Suppressor macrophage treated with lipopolysaccharide for 4 hours (primary cell): ENCODE data around the gene GPSM3.
"Not testable (repeated sequence)": the region's sequence is repeated elsewhere in the genome, so short reads cannot be mapped to it uniquely, and the experiment has no call there.

ENCODE experiments used
- DNase-seq: peaks from one replicate; pipeline ENCODE4 v3.0.0-alpha.2; 2020

Gene GPSM3, protein sequence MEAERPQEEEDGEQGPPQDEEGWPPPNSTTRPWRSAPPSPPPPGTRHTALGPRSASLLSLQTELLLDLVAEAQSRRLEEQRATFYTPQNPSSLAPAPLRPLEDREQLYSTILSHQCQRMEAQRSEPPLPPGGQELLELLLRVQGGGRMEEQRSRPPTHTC

DNA sequence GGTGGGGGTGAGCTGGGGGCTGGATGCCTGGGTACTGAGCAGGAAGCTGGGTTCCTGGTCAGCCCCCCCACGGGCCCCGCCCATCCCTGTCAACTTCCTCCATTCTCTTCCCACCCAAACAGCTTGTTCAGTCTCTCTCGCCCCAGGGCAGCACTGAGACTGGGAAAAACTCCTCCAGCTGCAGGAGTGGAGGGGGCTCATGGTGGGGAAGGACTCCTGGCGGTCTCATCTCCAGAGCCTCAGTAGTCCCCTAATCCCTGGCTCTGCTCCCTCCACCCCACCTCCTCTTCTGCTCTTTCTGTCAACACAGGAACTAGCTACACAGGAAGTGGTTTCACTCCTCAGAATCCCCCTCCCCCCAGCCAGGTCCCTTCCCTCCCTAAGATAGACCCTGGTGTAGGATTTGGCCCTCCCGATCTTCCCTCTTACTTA is at the start of gene GPSM3:
GPSM3 (minus strand) TSS at position 36 of the 432 bp plus-strand sequence. CDS start 130 bp downstream, outside the sequence.
- peak; percentile 58 for DNase-seq

DNA sequence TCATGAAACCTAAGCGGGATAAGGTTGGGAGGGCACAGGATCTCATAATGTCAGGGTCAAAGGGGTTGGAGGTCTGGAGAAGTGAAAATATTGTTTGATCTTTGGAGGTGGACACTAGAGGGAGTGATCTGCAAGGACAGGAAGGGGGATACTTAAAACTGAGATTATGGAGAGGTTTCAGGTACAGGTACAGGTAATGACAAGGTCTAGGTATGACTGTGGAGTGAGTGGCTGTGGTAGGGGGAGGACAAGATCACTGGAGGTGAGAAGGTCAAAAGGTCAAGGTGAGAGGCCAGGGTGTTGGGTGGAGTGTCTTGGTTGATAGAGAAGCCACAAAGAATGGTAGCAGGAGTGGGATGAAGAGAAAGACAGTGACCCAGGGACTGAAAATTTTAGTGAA is 48.2 kb upstream of the GPSM3 start:
- no peak for DNase-seq

DNA sequence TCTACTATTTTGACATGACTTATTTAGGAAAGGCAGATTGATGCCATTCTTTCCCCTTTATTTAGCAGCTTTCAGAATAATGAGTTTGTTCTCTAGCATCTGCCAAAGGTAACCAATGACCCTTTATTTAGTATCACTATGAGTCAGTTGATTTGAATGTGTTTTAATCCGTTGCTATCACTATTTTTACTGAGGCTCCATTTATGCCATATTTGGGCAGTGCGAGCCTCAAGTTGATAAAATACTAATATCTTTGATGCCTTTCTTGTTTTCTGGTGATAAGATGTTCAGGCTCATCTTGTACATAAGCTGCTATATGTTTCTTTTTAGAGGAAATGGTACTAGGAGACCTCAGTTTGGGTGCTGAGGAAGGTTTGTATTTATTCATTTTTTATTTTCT is 47.0 kb upstream of the GPSM3 start:
- no peak for DNase-seq

DNA sequence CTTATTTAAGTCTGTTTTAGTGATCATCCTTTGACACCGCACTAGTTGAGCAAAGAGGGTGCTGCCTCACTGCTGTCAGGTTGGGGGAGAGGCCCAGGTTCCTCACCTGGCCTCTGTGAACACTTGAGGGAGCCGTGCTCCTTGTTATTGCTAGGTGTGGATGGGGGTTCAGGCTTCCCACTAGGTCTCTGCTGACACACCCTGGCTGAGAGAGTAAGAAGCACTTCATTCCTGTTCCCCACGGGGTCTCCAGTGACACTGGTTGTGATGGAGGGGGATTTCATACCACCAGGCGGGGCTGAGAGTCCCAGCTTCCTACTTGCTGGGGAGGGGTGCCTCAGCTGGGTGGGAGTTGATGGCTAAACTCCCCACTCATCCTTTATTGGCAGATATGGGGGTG is 42.5 kb upstream of the GPSM3 start:
- DNase-seq = no peak

DNA sequence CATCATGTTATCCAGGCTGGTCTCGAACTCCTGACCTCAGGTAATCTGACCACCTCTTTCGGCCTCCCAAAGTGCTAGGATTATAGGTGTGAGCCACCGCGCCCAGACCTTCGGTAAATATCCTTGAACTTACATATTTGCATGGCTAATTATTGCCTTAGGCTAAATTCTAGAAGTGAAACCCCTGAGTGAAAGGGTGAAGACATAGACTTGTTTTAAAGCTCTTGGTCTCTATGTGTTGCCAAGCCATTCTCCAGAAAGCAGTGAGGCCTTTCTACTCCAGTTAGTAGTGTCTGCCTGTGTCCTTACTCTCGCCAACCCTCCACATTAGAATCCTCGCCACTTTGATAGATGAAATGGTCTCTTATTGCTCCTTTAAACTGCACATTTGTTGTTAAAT is 34.0 kb upstream of the GPSM3 start:
- no peak for DNase-seq

DNA sequence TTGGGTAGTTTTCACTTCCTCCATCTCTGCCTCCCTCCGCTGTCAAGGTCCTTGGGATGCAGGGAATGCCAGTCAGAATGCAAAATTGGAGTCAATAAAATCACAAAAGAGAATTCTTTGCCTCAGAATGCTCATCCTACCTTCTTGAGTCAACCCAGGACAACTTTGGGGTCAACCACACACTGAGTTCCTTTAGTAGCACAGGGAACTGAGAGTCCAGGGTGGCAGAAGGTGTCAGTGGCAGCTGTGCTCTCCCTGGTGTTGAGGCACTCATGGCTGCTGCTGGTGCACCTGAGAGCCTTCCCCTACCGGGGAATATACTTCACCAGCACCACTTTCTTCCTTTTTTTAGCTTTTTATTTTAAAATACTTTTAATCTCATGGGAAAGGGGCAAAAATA is 32.3 kb upstream of the GPSM3 start:
- no peak for DNase-seq

DNA sequence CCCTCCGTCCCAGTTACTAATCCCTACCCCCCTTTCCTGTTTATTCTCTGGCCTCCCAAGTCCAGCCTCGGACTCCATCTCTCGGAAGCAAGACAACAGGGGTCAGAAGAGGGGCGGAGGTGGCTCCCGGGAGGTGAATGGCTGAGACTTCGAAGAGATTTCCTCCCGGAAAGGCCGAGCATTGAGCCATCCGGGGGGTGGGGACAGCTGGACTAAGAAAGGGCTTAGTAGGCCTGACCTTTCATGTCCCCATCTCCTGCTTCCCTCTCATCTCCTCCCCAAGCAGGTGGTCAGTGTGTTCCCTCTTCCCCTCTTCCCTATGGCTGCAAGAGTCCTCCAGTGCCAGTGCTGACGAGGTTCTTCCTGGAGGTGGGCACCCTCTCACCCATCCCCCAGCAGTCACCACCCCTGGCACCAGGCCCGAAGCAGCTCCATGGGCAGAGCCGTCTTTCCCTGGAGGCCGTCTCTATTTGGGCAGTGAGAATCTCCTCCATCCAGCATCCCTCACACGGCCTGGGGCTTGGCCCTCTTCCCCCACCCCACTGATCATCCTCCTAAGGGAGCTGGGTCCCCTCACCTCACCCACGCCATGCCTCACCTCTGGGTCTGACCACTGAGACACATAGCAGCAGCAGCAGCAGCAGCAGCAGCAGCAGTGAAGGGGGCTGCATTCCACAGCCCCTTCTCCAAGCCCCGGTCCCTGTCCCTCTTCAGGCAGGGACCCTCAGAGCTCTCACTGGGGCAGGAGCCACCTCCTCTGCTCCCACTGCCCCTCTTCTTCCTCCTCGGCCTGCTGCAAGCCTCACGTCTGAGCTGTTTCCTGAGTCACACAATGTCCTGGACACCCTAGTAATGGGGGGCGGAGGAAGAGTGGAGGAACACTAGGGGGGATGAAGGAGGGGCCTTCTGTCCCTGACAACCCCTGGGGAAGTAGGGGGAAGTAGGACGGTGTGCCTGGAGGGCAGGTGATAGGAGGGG is 31.1 kb upstream of the GPSM3 start, which contains the start of gene NOTCH4:
NOTCH4 (minus strand) TSS at position 810 of the 978 bp plus-strand sequence; CDS start at position 671, 139 bp downstream.
- DNase-seq = no peak

DNA sequence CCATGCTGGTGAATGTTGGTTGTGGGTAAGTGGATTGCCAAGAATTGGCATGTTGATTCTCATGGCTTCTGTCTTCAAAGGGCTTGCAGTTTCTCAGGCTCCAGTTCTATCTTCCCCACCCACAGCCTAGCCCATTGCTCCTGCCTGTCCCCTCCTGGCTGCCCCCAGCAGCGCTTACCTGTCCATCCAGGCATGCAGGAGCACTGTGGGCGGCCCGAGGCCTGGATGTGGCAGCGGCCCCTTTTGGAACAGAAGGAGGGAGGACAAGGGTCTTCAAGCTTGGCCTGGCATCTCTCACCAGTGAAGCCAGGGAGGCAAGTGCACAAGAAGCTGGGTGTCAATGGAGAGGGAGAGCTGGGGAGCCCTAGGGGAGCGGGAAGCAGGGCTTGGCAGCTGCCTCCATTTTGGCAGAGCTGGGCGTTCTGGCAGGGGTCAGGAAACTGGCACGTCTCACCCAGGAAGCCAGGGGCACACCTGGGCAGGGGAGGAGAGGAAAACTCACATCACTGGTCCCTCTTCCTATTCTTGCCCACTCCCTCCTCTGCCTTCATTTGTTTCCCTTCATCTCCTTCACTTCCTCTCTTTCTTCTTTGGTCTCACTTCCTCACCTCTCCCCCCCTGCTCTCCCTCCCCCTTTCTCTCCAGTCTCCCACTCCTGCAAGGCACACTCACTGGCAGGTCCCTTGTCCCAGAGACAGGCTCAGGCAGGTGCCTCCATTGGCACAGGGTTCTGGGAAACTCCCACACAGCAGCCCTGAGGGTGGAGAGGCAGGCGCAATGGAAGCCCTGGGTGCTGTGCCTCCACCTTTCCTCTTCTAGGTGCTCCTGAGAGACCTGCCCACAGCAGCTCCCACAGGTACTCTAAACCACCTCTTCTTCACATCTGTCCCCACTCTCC is 30.1 kb upstream of the GPSM3 start:
- no peak for DNase-seq

DNA sequence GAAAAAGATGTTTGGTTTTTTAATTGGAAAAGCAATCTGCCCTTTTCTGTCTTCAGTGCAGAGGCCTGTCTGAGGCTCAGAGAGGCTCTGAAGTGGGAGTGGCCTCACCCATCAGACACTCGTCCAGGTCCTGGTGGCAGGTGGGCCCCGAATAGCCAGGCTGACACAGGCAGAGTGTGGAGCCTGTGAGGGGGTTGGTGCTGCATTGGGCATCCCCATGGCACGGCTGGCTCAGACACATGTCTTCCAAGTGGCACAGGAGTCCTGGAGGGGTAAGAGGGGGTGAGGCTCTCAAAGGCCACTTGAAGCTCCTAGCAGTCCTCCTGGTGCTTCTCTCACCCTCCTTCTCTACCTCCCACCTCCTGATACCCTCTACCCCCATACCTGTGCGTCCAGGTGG is 27.6 kb upstream of the GPSM3 start:
- no peak for DNase-seq

DNA sequence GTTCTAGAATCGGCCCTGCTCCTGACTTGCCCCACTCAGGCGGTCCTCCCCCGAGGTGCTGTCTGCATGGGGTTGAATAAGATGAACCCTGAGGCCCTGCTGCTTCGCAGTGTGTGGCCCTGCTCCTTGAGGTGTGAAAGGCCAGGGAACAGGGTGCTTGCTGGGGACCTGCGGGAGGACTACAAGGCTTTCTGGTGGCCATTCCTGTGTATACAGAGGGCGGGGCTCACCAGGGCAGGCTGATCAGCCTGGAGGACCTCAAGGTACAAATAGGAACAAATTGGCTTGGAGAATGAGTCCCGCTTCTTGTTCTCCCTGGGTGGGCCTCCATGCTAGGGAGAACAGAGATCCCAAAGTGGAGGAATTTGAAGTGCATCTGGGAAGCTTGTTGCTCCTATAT is 25.7 kb upstream of the GPSM3 start:
- DNase-seq = no peak

DNA sequence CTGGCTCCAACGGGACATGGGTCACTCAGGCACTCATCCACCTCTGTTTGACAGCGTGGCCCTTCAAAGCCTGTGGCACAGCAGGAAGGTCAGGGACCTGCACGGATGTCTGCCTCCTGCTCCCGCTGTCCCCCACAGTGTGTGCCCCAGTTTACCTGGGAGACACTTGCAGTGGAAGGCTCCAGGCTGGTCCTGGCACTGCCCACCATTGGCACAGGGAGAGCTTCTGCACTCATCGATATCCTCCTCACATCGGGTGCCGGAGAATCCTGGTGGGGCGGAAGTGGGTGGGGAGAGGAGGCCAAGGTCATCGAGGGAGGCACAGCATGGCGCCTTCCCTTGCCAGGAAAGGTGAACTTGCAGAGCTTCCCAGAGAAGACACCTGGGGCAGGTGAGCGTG is 24.6 kb upstream of the GPSM3 start:
- no peak for DNase-seq

DNA sequence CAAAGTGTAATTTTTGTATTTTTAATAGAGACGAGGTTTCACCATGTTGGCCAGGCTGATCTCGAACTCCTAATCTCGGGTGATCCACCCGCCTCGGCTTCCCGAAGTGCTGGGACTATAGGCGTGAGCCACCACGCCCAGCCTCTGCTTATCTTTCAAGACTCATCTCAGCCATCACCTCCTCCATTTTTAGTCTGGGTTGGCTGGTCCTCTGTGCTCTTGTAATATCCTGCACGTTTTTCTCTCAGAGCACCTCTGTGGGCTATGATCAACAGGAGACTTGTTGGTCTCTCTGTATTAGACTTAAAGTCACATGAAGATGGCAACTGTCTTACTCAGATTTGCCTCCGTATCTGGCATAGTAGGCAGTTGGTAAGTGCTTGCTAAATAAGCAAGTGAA is 23.8 kb upstream of the GPSM3 start:
- no peak for DNase-seq

DNA sequence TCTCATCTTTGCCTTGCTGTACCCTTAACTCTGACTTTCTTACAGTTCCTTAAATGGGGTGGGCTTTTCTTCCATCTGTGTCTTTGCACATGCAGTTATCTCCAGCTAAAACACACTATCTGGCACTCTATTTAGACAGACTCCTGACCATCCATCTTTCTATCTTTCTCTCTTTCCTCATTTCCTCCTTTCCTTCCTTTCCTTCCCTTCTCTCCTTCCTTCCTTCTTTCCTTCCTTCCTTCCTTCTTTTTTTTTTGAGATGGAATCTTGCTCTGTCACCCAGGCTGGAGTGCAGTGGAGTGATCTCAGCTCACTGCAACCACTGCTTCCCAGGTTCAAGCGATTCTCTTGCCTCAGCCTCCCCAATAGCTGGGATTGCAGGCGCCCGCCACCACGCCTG is 23.2 kb upstream of the GPSM3 start:
- no peak for DNase-seq

DNA sequence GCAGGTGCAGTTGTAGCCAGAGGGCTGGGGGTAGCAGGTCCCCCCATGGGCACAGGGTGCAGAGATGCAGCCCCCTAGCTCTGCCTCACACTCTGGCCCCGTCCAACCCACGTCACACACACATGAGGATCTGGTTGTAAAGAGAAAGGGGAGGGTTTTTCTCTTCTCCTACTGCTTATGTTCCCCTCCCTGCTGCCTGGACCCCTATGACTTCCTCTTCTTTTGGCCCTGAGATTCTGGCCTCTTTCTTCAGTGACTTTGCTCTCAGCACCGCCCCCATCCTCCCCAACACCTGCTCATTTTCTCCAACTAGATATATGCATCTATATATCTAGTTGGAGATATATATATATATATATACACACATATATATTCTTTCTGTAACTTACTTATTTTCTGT is 21.7 kb upstream of the GPSM3 start:
- DNase-seq = no peak

DNA sequence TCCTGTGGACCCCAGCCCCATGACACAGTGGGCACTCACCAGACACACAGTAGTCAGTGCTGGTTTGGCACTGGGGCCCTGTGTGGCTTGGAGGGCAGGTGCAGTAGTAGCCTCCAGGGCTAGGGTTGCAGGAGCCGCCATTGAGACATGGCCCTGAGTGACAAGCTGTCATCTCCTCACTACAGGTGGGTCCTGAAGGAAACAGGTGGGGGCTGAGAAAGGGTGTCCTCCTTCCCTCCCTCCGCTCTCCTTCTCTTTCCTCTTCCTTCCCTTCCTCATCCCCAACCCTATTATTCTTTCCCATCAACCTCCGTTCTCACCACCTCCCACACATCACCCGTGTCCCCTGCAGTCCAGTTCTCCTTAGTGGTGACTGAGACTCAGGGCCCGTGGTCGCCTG is 21.2 kb upstream of the GPSM3 start:
- DNase-seq = no peak

DNA sequence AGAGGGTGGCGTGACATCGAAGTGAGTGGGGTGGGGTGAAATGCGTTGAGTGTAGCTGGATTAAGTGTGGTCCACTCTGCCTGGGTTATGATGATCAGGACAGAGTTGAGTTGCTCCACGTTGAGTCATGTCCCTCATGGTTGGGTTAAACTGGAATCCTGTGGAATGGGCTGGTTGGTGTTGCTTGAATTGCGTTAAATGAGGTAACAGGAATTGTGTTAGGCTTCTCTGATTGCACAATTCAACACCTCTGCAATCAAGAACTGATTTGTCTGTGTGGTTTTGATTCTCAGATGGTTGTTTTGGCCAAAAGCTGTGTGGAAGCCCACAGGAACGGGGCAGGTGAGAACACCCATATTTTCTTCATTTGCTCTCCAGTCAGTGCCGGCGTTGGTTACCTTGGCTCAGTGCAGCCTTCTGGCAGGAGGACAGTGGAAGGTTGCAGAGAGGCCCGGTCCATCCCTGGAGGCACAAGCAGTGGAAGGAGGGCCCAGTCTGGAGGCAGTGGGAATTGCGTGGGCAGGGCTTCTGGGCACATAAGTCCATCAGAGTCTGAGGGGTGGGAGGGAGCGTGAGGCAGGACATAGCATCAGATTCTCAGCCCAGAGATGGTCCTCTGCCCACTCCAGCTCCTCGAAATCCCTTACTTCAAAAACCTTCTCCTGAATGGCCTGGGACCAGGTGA is 19.8 kb upstream of the GPSM3 start:
- no peak for DNase-seq

DNA sequence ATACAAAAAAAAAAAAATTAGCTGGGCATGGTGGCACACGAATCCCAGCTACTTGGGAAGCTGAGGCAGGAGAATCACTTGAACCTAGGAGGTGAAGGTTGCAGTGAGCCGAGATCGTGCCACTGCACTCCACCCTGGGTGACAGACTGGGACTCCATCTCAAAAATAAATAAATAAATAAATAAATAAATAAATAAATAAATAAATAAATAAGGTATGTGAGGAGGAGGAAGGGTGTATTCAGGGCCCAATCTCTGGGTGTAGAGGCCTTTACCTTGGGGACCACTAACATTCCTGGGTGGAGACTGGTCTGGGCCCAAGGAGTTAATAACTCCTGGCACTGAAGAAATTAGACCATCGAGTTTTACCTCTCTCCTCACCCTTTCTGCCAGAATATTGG is 19.0 kb upstream of the GPSM3 start:
- DNase-seq = not testable (repeated sequence)

DNA sequence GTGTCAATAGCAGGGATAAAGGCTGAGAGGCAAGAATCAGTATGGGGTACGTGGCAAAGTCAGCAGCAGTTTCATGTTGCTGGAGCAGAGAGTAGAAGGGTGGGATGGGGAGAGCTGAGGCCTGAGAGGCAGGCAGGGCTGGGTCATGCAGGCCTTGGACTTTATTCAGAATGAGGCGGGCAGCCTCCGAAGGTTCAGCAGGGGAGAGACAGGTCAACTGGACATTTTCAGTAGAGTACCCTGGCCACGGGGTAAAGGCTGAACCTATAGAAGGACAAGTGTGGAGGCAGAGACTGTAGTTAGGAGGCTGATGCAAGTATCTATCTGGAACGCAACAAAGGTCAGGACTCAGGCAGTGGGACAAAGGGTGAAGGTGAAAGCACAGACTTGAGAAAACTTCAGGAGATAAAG is 17.8 kb upstream of the GPSM3 start:
- no peak for DNase-seq

DNA sequence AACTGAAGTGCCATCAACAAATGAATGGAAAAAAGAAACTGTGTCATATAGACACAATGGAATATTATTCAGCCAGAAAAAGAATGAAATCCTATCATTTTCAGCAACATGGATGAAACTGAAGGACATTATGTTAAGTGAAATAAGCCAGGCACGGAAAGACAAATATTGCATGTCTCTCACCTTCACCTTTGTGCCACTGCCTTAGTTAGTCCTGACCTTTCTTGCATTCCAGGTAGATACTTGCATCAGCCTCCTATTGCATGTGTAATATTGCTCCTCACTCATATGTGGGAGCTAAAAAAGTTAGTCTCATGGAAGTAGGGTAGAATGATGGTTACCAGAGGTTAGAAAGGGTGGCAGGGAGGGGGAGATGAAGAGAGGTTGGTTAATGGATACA is 16.6 kb upstream of the GPSM3 start:
- no peak for DNase-seq

DNA sequence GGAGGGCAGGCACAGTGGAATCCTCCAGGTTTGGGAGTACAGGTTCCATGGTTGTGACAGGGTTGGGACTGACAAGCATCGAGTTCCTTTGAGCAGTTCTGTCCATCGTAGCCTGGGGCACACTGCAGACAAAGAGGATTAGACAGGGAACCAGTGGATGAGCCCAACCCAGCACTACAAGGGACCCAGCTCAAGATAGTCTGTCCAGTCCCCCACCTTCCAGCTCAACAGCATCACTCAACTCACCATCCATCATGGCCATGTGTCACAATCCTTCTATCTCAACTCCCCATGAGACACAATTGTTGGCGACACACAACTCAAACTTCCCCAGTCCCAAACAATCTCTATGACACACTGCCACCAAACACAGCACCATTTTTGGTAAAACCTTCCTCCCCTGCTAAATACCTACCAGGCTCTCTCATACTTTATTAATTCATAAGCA is 11.8 kb upstream of the GPSM3 start:
- DNase-seq = no peak

DNA sequence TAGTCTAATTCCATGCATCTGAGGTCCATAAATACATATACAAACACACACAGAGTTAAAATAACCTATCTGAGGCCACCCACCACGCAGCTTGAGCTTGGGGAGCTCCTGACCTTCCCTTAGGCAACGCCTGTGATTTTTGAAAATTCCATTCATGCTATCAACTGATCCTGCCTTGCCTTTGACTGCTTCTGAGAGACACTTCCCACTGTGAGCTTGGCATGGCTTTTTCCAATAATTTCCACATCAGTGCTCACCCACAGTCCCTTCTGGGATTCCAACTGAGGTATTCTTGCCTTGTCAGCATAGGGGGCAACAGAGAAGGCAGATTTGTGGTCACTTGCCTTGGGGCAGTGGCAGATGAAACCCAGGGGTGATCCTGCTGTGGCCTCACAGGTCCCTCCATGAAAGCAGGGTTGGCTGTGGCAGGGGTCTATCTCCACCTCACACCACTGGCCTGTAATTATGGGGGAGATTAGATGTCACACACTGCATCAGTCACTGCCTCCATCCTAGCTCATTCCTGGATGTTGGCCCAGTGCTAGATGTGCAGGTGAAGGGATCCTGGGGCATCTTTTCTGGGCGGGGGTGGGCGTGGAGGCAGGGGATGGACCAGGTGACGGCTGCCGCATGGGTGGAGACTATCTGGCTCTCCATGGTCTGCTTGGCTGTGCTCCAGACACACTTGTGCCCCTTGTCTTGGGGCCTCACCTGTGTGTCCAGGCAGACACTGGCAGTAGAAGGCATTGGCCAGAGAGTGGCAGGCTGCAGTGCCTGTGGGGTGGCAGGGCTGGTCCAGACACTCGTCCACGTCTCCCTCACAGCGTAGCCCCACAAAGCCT is 11.2 kb upstream of the GPSM3 start:
- no peak for DNase-seq

DNA sequence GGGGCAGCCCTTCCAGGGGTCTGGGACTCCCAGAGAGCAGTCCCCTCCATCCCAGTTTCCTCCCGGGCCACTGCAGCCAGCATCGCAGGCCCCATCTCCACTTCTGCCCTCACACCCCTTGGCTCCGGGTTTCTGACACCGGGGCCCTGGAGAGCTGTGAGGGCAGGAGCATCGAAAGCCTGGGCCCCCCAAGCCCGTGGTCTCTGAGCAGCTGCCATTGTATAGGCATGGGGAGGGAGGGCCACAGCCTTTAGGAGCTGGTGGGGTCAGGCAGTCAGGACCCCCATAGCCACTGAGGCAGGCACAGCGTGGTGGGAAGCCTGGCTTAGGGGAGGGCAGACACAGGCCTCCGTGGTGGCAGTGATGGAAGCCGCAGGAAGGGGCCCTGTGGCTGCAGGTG is 9.7 kb upstream of the GPSM3 start:
- no peak for DNase-seq
